ENCODE measurements around the gene PDE4D.

GRCh38 chr5:59002162-59002825, 891.2 kb downstream of the PDE4D start:
- TF ChIP-seq CTCF (conservative IDR thresholded peaks at IDR 0.05; ENCODE audit: low read depth, low read length) (no peak), EZH2 (IDR thresholded peaks at IDR 0.05; ENCODE audit: borderline replicate concordance, low read depth, low read length, poor library complexity, severe bottlenecking) (no peak)
